Neural progenitor cell (in vitro differentiated cells): ENCODE data around the gene SPINDOC. TPM values are rescaled to one million over a fixed set of nuclear protein-coding genes. Genes with fewer than 3 reads are reported as not detected.
A peak's percentile ranks its signal among the peaks of the same experiment; 100 is the strongest.
"Not testable (repeated sequence)": the region's sequence is repeated elsewhere in the genome, so short reads cannot be mapped to it uniquely, and the experiment has no call there.

ENCODE experiments used
- DNase-seq: peaks from one replicate; pipeline ENCODE4 v3.0.0-alpha.2; 2016; ENCODE audit warnings: low spot score
- H2AFZ ChIP-seq: fragments of 200-600 bp; sonication (generic); replicated peaks from 2 replicates; pipeline ENCODE4 v1.6.1; 2016; ENCODE audit warnings: antibody characterized with exemption
- H3F3A ChIP-seq: fragments of 200-600 bp; sonication (generic); 2 replicates; pipeline ENCODE4 v1.6.1; 2016; ENCODE audit warnings: antibody characterized with exemption, low read depth
- H3K27ac ChIP-seq: fragments of 200-600 bp; sonication (generic); 2 replicates; pipeline ENCODE4 v1.5.1; 2016; ENCODE audit warnings: mild to moderate bottlenecking
- H3K27me3 ChIP-seq: fragments of 200-600 bp; sonication (generic); 2 replicates; pipeline ENCODE4 v1.6.1; 2016; ENCODE audit warnings: mild to moderate bottlenecking, moderate library complexity
- H3K36me3 ChIP-seq: fragments of 200-600 bp; sonication (generic); 2 replicates; pipeline ENCODE4 v1.5.1; 2016
- H3K4me1 ChIP-seq: fragments of 200-600 bp; sonication (generic); 2 replicates; pipeline ENCODE4 v1.6.1; 2016; ENCODE audit warnings: mixed run types
- H3K4me2 ChIP-seq: fragments of 200-600 bp; sonication (generic); 2 replicates; pipeline ENCODE4 v1.6.1; 2016
- H3K4me3 ChIP-seq: fragments of 200-600 bp; sonication (generic); 2 replicates; pipeline ENCODE4 v1.5.1; 2016
- H3K79me2 ChIP-seq: fragments of 200-600 bp; sonication (generic); 2 replicates; pipeline ENCODE4 v1.6.1; 2016; ENCODE audit warnings: low read depth
- H3K9ac ChIP-seq: fragments of 200-600 bp; sonication (generic); 2 replicates; pipeline ENCODE4 v1.6.1; 2016
- H3K9me3 ChIP-seq: fragments of 200-600 bp; sonication (generic); 2 replicates; pipeline ENCODE4 v1.5.1; 2016; ENCODE audit warnings: low read depth
- H4K20me1 ChIP-seq: fragments of 200-600 bp; sonication (generic); 2 replicates; pipeline ENCODE4 v1.6.1; 2016; ENCODE audit warnings: low read depth
- H3K27ac Mint-ChIP-seq: 3 replicates; pipeline ENCODE4 v1.8.0; 2021; ENCODE audit warnings: mixed read lengths
- H3K27me3 Mint-ChIP-seq: 2 replicates; pipeline ENCODE4 v1.8.0; 2022; ENCODE audit warnings: low read depth, mild to moderate bottlenecking, inconsistent platforms, moderate library complexity, mixed read lengths; ENCODE audit not compliant: insufficient read depth
- H3K36me3 Mint-ChIP-seq: 3 replicates; pipeline ENCODE4 v1.8.0; 2021; ENCODE audit warnings: mixed read lengths
- H3K4me1 Mint-ChIP-seq: 3 replicates; pipeline ENCODE4 v1.8.0; 2021; ENCODE audit warnings: mixed read lengths
- H3K4me3 Mint-ChIP-seq: 3 replicates; pipeline ENCODE4 v1.8.0; 2021; ENCODE audit warnings: mild to moderate bottlenecking, moderate library complexity, mixed read lengths
- H3K9me3 Mint-ChIP-seq: 3 replicates; pipeline ENCODE4 v1.8.0; 2020; ENCODE audit warnings: mixed read lengths
- EZH2 ChIP-seq: fragments of 200-600 bp; sonication (generic); IDR thresholded peaks from 2 replicates; pipeline ENCODE4 v1.6.1; 2017; ENCODE audit warnings: antibody characterized with exemption, mild to moderate bottlenecking, moderate library complexity
- EZH2phosphoT487 ChIP-seq: fragments of 200-600 bp; sonication (generic); IDR thresholded peaks from 2 replicates; pipeline ENCODE4 v1.6.1; 2017; ENCODE audit warnings: antibody characterized with exemption
- total RNA-seq: library from RNA; depleted of rRNA; stranded (reverse); fragments of >200 nt; gene quantifications from 2 replicates; pipeline ENCODE4 v1.2.3, GENCODE V29; 2015; ENCODE audit warnings: low replicate concordance
- TF ChIP-seq, protein P1 (sequence below): fragments of 200-600 bp; sonication (generic); IDR thresholded peaks from 2 replicates; pipeline ENCODE4 v1.5.1; 2017; ENCODE audit warnings: antibody characterized with exemption, mild to moderate bottlenecking

SPINDOC gene
- total RNA-seq, 1 donor from 2014 or later = 27.2 TPM

DNA sequence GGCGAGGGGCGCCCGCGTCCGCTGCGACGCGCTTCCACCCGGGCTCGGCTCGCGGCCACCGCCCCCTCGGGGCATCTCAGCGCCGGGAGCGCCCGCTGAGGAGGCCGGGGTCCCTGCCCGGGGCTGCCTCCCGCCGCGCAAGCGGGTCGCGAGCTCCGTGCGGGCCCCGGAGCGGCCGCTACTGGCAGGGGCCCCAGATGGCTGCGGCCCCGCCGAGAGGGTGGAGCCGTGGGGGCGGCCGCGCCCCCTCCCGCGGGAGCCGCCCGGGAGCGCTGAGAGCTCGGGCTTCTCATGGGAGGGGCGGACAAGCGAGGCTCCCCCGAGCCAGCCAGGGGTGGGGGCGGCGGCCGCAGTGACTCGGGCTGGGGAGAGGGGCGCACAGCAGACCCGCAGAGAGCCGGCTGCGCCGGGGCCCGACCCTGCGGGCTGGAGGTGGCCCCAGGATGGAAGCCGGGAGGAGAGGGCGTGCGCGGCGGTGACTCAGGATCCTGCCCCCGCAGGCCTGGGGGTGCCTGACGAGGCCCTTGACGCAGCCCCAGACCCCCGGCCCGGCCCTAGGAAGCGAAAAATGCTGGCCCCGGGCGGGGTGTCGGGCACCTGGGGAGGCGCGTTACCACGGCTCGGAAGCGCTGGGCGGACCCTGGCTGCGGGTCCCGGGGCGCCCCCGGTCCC lies 44.1 kb upstream of the SPINDOC start:
- Histone ChIP-seq H3K4me2 (peak overlapping the region; percentile 85), H3K9ac (peak overlapping the region; percentile 38), H3K4me3 (peak overlapping the region; percentile 94), H3F3A (peaks cover 57% of the 10 kb centered on the region), H3K36me3 (no peaks in the 10 kb centered on the region), H3K27ac (peak overlapping the region; percentile 67), H4K20me1 (peaks cover 37% of the 10 kb centered on the region), H3K79me2 (peaks cover 58% of the 10 kb centered on the region), H3K27me3 (no peaks in the 10 kb centered on the region), H3K9me3 (no peaks in the 10 kb centered on the region), H3K4me1 (peaks cover 35% of the 10 kb centered on the region), H2AFZ (peak overlapping the region; percentile 7)
- peak; percentile 61 for DNase-seq
- Mint-ChIP-seq H3K4me3 (peak overlapping the region; percentile 59), H3K4me1 (peaks cover 41% of the 10 kb centered on the region), H3K36me3 (peaks cover 9% of the 10 kb centered on the region), H3K27ac (no peak overlapping the region), H3K9me3 (no peaks in the 10 kb centered on the region), H3K27me3 (peaks cover 20% of the 10 kb centered on the region)
- TF ChIP-seq EZH2 (no peak), EZH2phosphoT487 (no peak)
- TF ChIP-seq, protein P1, sequence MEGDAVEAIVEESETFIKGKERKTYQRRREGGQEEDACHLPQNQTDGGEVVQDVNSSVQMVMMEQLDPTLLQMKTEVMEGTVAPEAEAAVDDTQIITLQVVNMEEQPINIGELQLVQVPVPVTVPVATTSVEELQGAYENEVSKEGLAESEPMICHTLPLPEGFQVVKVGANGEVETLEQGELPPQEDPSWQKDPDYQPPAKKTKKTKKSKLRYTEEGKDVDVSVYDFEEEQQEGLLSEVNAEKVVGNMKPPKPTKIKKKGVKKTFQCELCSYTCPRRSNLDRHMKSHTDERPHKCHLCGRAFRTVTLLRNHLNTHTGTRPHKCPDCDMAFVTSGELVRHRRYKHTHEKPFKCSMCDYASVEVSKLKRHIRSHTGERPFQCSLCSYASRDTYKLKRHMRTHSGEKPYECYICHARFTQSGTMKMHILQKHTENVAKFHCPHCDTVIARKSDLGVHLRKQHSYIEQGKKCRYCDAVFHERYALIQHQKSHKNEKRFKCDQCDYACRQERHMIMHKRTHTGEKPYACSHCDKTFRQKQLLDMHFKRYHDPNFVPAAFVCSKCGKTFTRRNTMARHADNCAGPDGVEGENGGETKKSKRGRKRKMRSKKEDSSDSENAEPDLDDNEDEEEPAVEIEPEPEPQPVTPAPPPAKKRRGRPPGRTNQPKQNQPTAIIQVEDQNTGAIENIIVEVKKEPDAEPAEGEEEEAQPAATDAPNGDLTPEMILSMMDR = no peak

DNA sequence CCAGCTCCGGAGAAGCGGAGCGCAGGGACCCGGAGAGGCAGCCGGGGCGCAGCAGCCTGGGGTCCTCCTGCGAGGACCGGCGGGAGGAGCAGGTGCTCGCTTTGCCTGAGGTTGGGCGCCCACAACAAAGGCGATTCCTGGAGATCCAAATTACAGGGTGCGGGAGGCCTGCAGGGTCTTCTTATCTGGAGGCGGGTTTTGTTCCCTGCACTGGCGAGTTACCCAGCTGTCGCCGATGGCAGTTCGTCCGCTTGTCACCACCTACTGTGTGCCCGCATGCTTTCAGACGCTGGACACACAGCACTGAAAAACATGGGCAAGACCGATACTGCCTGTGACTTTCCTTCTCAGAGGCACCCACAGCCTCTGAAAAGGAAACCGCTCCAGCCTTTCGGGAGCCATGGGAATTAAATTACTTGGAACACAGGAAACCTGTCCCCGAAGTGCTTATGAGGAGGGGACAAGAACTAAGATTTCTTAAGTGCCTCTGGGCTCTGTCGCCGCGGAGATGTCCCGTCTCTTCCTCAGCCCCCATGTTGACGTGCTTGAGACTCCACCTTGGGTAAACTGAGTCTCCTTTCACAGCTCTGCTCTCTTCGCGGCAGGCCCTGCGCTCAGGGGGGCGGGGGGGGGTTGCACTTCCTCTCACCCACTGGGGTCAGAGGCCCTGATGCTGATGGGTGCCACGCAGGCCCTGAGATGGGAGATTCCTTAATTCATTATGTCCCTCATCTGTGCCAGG lies 43.4 kb upstream of the SPINDOC start:
- Mint-ChIP-seq H3K36me3 (peaks cover 9% of the 10 kb centered on the region), H3K4me3 (peak overlapping the region; percentile 90), H3K27ac (peak overlapping the region; percentile 60), H3K4me1 (peaks cover 41% of the 10 kb centered on the region), H3K9me3 (no peaks in the 10 kb centered on the region), H3K27me3 (peaks cover 20% of the 10 kb centered on the region)
- no peaks in the 10 kb centered on the region for H3K36me3 ChIP-seq
- DNase-seq = peak; percentile 64
- peak overlapping the region; percentile 85 for H3K4me2 ChIP-seq
- TF ChIP-seq EZH2 = no peak
- TF ChIP-seq EZH2phosphoT487 = no peak
- TF ChIP-seq, protein P1 = no peak
- peaks cover 50% of the 10 kb centered on the region for H3F3A ChIP-seq
- H3K4me3 ChIP-seq = peak overlapping the region; percentile 94
- no peaks in the 10 kb centered on the region for H3K27me3 ChIP-seq
- peaks cover 29% of the 10 kb centered on the region for H3K4me1 ChIP-seq
- peak overlapping the region; percentile 67 for H3K27ac ChIP-seq
- peak overlapping the region; percentile 7 for H2AFZ ChIP-seq
- peaks cover 51% of the 10 kb centered on the region for H3K79me2 ChIP-seq
- peak overlapping the region; percentile 38 for H3K9ac ChIP-seq
- no peaks in the 10 kb centered on the region for H3K9me3 ChIP-seq
- peaks cover 30% of the 10 kb centered on the region for H4K20me1 ChIP-seq

GRCh38 chr11:63770763-63771162 lies 42.5 kb upstream of the SPINDOC start:
- no peak overlapping the region for H3K27ac Mint-ChIP-seq

GRCh38 chr11:63771741-63772318 lies 41.4 kb upstream of the SPINDOC start:
- H3K4me1 ChIP-seq = peaks cover 19% of the 10 kb centered on the region
- H3F3A ChIP-seq = peaks cover 32% of the 10 kb centered on the region
- Mint-ChIP-seq H3K4me3 (peak overlapping the region; percentile 50), H3K4me1 (peaks cover 26% of the 10 kb centered on the region), H3K27me3 (peaks cover 19% of the 10 kb centered on the region)
- not testable (repeated sequence) for H3K9me3 Mint-ChIP-seq, DNase-seq, H3K27me3 ChIP-seq, H3K9ac ChIP-seq, H3K9me3 ChIP-seq, H3K36me3 ChIP-seq, H3K27ac ChIP-seq, H3K36me3 Mint-ChIP-seq, H3K4me3 ChIP-seq, H2AFZ ChIP-seq, H3K4me2 ChIP-seq, H3K27ac Mint-ChIP-seq
- H4K20me1 ChIP-seq = peaks cover 10% of the 10 kb centered on the region
- peaks cover 31% of the 10 kb centered on the region for H3K79me2 ChIP-seq

More at GRCh38 chr11:63770763-63771162, 42.5 kb upstream of the SPINDOC start:
- H3K36me3 ChIP-seq = no peaks in the 10 kb centered on the region
- H3K36me3 Mint-ChIP-seq = peaks cover 6% of the 10 kb centered on the region
- peaks cover 22% of the 10 kb centered on the region for H3K27me3 Mint-ChIP-seq
- TF ChIP-seq EZH2phosphoT487 = no peak
- TF ChIP-seq, protein P1 = no peak
- no peak for TF ChIP-seq EZH2
- peaks cover 29% of the 10 kb centered on the region for H3K4me1 ChIP-seq
- H3K4me3 Mint-ChIP-seq = peak overlapping the region; percentile 76
- no peak overlapping the region for H2AFZ ChIP-seq
- H3K27ac ChIP-seq = no peak overlapping the region
- peaks cover 21% of the 10 kb centered on the region for H4K20me1 ChIP-seq
- peak; percentile 3 for DNase-seq
- H3K27me3 ChIP-seq = no peaks in the 10 kb centered on the region
- peaks cover 42% of the 10 kb centered on the region for H3K79me2 ChIP-seq
- H3K4me1 Mint-ChIP-seq = peaks cover 36% of the 10 kb centered on the region
- no peaks in the 10 kb centered on the region for H3K9me3 ChIP-seq
- no peak overlapping the region for H3K9ac ChIP-seq
- peak overlapping the region; percentile 85 for H3K4me2 ChIP-seq
- H3F3A ChIP-seq = peaks cover 43% of the 10 kb centered on the region
- no peaks in the 10 kb centered on the region for H3K9me3 Mint-ChIP-seq
- H3K4me3 ChIP-seq = no peak overlapping the region
